ENCODE data around the gene ECSCR. TPM values are rescaled to one million over a fixed set of nuclear protein-coding genes. Genes with fewer than 3 reads are reported as not detected.
A peak's percentile ranks its signal among the peaks of the same experiment; 100 is the strongest.

Gene ECSCR
- total RNA-seq, 1 donor from 2014 or later = 565 TPM

DNA sequence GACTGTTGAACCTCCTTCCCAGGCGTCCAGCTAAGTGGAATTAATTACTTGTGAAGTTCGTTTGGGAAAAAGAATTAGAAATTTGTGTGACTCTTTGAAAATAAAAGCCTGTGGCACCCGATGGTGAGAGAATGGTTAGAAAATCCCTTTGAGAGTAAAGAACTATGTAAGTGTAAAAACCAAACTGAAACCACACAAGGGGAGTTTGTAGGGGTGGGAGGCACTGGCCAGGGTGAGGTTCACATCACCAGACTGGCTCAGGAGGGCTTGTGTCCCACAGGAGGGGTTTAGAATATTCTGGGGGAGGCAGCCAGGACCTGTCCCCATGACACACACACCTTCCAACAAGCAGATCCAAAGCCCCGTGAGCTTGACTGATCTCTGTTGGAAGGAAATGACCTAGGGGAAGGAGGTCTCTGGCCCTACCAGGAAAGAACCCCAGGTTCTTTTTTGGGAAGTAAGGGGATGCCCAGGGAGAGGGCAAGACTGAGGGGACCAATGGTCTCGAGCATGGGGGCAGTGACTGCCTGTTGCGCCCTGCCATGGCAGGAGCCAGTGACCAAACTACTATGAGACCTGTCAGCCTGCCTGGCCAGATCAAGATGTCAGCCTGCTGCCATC lies 62.9 kb downstream of the ECSCR start:
- Mint-ChIP-seq H3K4me1 (ENCODE audit: unreplicated experiment) (peaks cover 40% of the 10 kb centered on the region), H3K36me3 (ENCODE audit: low read depth, unreplicated experiment) (peaks cover 9% of the 10 kb centered on the region), H3K27me3 (ENCODE audit: unreplicated experiment) (peaks cover 16% of the 10 kb centered on the region), H3K27ac (ENCODE audit: unreplicated experiment) (no peak overlapping the region), H3K4me3 (ENCODE audit: unreplicated experiment) (peak overlapping the region; percentile 1), H3K9me3 (ENCODE audit: unreplicated experiment) (no peaks in the 10 kb centered on the region)
- TF ChIP-seq CTCF (IDR thresholded peaks at IDR 0.05; ENCODE audit: unreplicated experiment) = no peak
- no peak for DNase-seq (ENCODE audit: low spot score)

Other genes with a start within 250 kb of the ECSCR start
- gene MATR3, start 169.0 kb downstream of the ECSCR start, total RNA-seq (ENCODE audit: unreplicated experiment) = 235 TPM
- gene PAIP2, start 120.9 kb downstream of the ECSCR start, total RNA-seq (ENCODE audit: unreplicated experiment) = 71.5 TPM
- not detected for gene SLC23A1, start 79.4 kb downstream of the ECSCR start, total RNA-seq (ENCODE audit: unreplicated experiment)
- 0.38 TPM for gene MZB1, start 72.8 kb downstream of the ECSCR start, total RNA-seq (ENCODE audit: unreplicated experiment)
- 7.3 TPM for gene PROB1, start 67.6 kb downstream of the ECSCR start, total RNA-seq (ENCODE audit: unreplicated experiment)
- gene SPATA24, start 58.7 kb downstream of the ECSCR start, total RNA-seq (ENCODE audit: unreplicated experiment) = 7.6 TPM
- 69.6 TPM for gene DNAJC18, start 23.2 kb downstream of the ECSCR start, total RNA-seq (ENCODE audit: unreplicated experiment)
- gene SMIM33, start 8.3 kb upstream of the ECSCR start, total RNA-seq (ENCODE audit: unreplicated experiment) = not detected
- 69.1 TPM for gene STING1, start 20.0 kb upstream of the ECSCR start, total RNA-seq (ENCODE audit: unreplicated experiment)
- 214 TPM for gene UBE2D2, start 98.6 kb upstream of the ECSCR start, total RNA-seq (ENCODE audit: unreplicated experiment)
- gene CXXC5, start 185.6 kb upstream of the ECSCR start, total RNA-seq (ENCODE audit: unreplicated experiment) = 37.3 TPM

Data from endothelial cell (in vitro differentiated cells).